Lower lobe of right lung (tissue), 2 donors: ENCODE data around the gene CDC25C. TPM values are rescaled to one million over a fixed set of nuclear protein-coding genes. Genes with fewer than 3 reads are reported as not detected.

Experiments used
- ATAC-seq, 2 donors: fragments of 200-7000 bp; cut with Tn5 transposase; one replicate each; pipeline ENCODE4 v1.9.1; 2020 to 2022; ENCODE audit warnings: mild to moderate bottlenecking in 2 of 2, moderate library complexity in 2 of 2
- DNase-seq: peaks from one replicate; pipeline ENCODE4 v3.0.0-alpha.2; 2020
- H3K27ac ChIP-seq: fragments of 200-600 bp; one replicate; pipeline ENCODE4 v1.8.0; 2022
- H3K27me3 ChIP-seq: fragments of 200-600 bp; one replicate; pipeline ENCODE4 v1.8.0; 2022; ENCODE audit warnings: low read depth
- H3K36me3 ChIP-seq: fragments of 200-600 bp; one replicate; pipeline ENCODE4 v1.8.0; 2022; ENCODE audit warnings: mild to moderate bottlenecking
- H3K4me1 ChIP-seq: fragments of 200-600 bp; one replicate; pipeline ENCODE4 v1.8.0; 2022
- H3K4me3 ChIP-seq: fragments of 200-600 bp; one replicate; pipeline ENCODE4 v1.8.0; 2022; ENCODE audit warnings: mild to moderate bottlenecking
- H3K9me3 ChIP-seq: fragments of 200-600 bp; one replicate; pipeline ENCODE4 v1.8.0; 2022
- CTCF ChIP-seq: fragments of 200-600 bp; IDR thresholded peaks from one replicate; pipeline ENCODE4 v1.8.0; 2022; ENCODE audit warnings: antibody characterized with exemption, mild to moderate bottlenecking
- intact Hi-C: fragments of 100-400 bp; cut with DNase I; formaldehyde crosslinking; loops from one replicate; pipeline ENCODE4 v1.11.0; 2022
- total RNA-seq: library from RNA; stranded (reverse); fragmentation: NEBNext Ultra II Directional; extraction: Animal tissue kit (Norgen Biotek cat#: 25700); gene quantifications from one replicate; pipeline ENCODE4 v1.2.1, GENCODE V29; 2021
- donor health status: DM: no; HTN: yes; CAD: no; lungs with severe emphysema.

CDC25C gene
- total RNA-seq, 1 donor from 2014 or later: 0.47 TPM

GRCh38 chr5:138246334-138246733 lies 85.3 kb downstream of the CDC25C start:
- TF ChIP-seq CTCF: no peak
- no peak for ATAC-seq
- peaks cover 5% of the 10 kb centered on the region for H3K4me1 ChIP-seq
- intact Hi-C loops: no loop called here
- no peaks in the 10 kb centered on the region for H3K9me3 ChIP-seq
- H3K4me3 ChIP-seq: no peak overlapping the region
- DNase-seq: no peak
- no peak overlapping the region for H3K27ac ChIP-seq
- peaks cover 20% of the 10 kb centered on the region for H3K27me3 ChIP-seq
- no peaks in the 10 kb centered on the region for H3K36me3 ChIP-seq

GRCh38 chr5:138245717-138246116 lies 85.9 kb downstream of the CDC25C start:
- ATAC-seq: no peak
- Histone ChIP-seq H3K27me3 (peaks cover 26% of the 10 kb centered on the region), H3K36me3 (no peaks in the 10 kb centered on the region), H3K4me1 (peaks cover 8% of the 10 kb centered on the region), H3K9me3 (no peaks in the 10 kb centered on the region), H3K27ac (no peak overlapping the region), H3K4me3 (no peak overlapping the region)
- intact Hi-C loops: no loop called here
- no peak for TF ChIP-seq CTCF
- no peak for DNase-seq

GRCh38 chr5:138243794-138244193 lies 87.8 kb downstream of the CDC25C start:
- Histone ChIP-seq H3K4me3 (no peak overlapping the region), H3K4me1 (peaks cover 8% of the 10 kb centered on the region), H3K27me3 (peaks cover 42% of the 10 kb centered on the region), H3K36me3 (no peaks in the 10 kb centered on the region), H3K9me3 (no peaks in the 10 kb centered on the region), H3K27ac (no peak overlapping the region)
- no peak for TF ChIP-seq CTCF
- no peak for DNase-seq
- ATAC-seq: no peak
- intact Hi-C loops: no loop called here

- no peak for TF ChIP-seq CTCF
- ATAC-seq: peak; percentile 77 to 80
- H3K27me3 ChIP-seq: peaks cover 47% of the 10 kb centered on the region
- H3K4me3 ChIP-seq: peak overlapping the region; percentile 45
- peaks cover 8% of the 10 kb centered on the region for H3K4me1 ChIP-seq
- no peaks in the 10 kb centered on the region for H3K36me3 ChIP-seq
- DNase-seq: peak; percentile 47
- H3K27ac ChIP-seq: no peak overlapping the region
- H3K9me3 ChIP-seq: no peaks in the 10 kb centered on the region
- intact Hi-C loops: no loop called here
Observed at GRCh38 chr5:138241688-138242571, 89.7 kb downstream of the CDC25C start.

- TF ChIP-seq CTCF: no peak
- intact Hi-C loops: no loop called here
- DNase-seq (no peak), ATAC-seq (no peak)
- Histone ChIP-seq H3K9me3 (no peaks in the 10 kb centered on the region), H3K4me3 (no peak overlapping the region), H3K27ac (no peak overlapping the region), H3K27me3 (peaks cover 47% of the 10 kb centered on the region), H3K36me3 (no peaks in the 10 kb centered on the region), H3K4me1 (peaks cover 8% of the 10 kb centered on the region)
Observed at GRCh38 chr5:138240650-138241385, 90.8 kb downstream of the CDC25C start.
